ENCODE measurements around the gene WARS2. TPM values are rescaled to one million over a fixed set of nuclear protein-coding genes. Genes with fewer than 3 reads are reported as not detected.

Gene WARS2
- total RNA-seq, 1 donor: 21.7 TPM

DNA sequence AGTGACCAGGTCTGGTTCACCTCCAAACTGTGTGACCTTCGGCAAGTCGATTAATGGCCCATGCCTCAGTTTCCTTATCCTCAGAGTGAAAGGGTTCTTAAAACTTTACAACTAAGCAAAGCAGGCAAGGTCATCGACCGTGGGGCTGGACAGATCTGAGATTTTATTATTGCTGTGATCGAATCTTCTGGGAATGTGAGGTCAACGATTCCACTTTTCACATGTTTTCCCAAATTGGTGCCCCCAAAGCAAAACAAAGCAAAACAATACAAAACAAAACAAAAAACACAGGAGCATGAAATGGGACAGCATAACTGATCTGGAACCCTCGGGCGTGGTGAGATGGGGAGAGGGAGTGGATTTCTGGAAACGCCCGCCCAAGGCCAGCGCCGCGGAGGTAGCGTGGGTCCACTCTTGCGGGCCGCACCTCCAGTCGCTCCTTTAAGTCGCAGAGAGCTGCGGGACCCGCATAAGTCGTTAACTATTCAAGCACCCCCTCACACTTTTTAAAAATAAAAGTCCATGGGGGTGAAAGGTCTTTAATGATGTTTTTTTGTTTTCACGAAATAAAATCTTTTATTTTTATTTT, 148.1 kb downstream of the WARS2 start:
- DNase-seq (ENCODE audit: low read depth): no peak
- no peak for TF ChIP-seq CTCF (IDR thresholded peaks at IDR 0.05; ENCODE audit: insufficient read depth, low read length)
- H3K4me3 ChIP-seq (ENCODE audit: low read depth, low read length): no peak overlapping the region

GRCh38 chr1:118991448-118991847, 149.0 kb downstream of the WARS2 start:
- DNase-seq (ENCODE audit: low read depth): no peak
- no peak overlapping the region for H3K4me3 ChIP-seq (ENCODE audit: low read depth, low read length)
- TF ChIP-seq CTCF (IDR thresholded peaks at IDR 0.05; ENCODE audit: insufficient read depth, low read length): no peak

GRCh38 chr1:118990513-118991152, 149.8 kb downstream of the WARS2 start:
- TF ChIP-seq CTCF (IDR thresholded peaks at IDR 0.05; ENCODE audit: insufficient read depth, low read length): no peak
- no peak overlapping the region for H3K4me3 ChIP-seq (ENCODE audit: low read depth, low read length)
- DNase-seq (ENCODE audit: low read depth): no peak

DNA sequence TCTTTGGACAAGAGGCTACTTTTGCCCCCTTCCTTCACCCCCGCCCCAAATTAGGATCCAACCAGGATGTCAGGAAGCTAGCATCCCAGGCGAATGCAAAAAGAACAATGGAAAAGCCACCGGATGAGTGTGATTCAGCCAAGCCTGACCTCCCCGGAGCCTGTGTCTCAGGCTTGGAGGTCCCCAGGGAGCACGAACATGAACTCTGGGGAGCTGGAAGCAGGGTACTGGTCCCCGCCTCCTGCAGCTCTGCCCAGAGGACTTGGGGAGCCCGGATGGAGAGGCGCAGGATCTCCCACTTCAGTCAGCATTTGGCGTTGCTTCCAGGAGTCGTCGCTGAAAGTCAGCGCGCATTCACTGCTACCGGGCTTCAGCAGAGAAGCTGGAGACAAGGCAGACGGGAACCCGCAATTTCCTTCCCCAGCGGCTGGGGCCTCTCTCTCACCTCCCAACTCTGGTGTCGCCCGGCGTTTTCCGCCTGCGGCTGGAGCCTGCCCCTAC, 150.5 kb downstream of the WARS2 start:
- no peak for TF ChIP-seq CTCF (IDR thresholded peaks at IDR 0.05; ENCODE audit: insufficient read depth, low read length)
- DNase-seq (ENCODE audit: low read depth): no peak
- no peak overlapping the region for H3K4me3 ChIP-seq (ENCODE audit: low read depth, low read length)

- no peak overlapping the region for H3K4me3 ChIP-seq (ENCODE audit: low read depth, low read length)
- no peak for TF ChIP-seq CTCF (IDR thresholded peaks at IDR 0.05; ENCODE audit: insufficient read depth, low read length)
- no peak for DNase-seq (ENCODE audit: low read depth)
These were observed 151.2 kb downstream of the WARS2 start for GRCh38 chr1:118989006-118989815.

DNA sequence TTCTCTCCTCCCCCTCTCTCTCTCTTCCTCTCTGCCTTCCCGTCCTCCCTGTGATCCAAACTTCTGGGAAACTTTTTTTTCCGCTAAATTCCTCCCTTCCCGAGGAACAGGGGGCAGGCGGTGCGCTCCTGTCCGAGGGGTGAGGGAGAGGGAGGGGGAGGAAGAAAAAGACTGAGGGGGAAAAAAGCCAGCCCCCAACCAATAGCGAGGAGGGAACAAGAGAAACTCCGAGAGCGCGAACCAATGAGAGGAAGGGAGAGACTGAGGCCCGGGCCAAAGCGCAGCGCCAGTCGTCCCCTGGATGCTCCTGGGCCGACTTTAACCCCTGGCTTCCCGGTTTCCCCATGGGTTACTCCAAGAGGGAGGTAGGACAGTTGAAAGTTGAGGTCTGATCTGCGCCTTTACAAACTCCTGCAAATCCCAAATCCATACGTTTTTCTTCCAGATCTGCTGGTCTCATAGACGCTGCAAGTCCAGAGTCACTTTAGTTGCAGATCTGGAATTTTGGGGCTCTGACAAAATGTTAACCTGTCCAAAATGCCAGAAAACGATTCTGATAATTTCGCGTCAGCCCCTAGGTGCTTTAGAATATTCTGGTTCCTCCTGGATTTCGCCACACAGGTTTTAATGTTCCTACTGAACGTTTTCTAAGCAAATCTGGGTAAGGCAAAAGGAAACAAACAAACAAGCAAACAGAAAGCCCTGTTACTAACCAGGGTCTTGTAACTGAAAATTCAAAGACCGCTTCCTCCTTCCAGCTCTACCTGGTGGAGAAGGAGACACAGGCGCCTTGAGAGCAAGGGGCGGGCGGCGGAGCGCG, 152.1 kb downstream of the WARS2 start, which contains the start of gene TBX15:
TSS of gene TBX15 (minus strand) at position 158 of the 820 bp plus-strand sequence. CDS start 548 bp downstream, outside the sequence.
- no peak for DNase-seq (ENCODE audit: low read depth)
- peak within 1 kb of the TSS; percentile 55 for H3K4me3 ChIP-seq (ENCODE audit: low read depth, low read length)
- no peak for TF ChIP-seq CTCF (IDR thresholded peaks at IDR 0.05; ENCODE audit: insufficient read depth, low read length)

All from fibroblast of the aortic adventitia (primary cell).